Body of pancreas (tissue), 4 donors: ENCODE measurements around the gene CRAMP1.

ENCODE experiments used
- CTCF ChIP-seq, 7 experiments: fragments of 450-650 bp in 4 of 7; fragments of 200-600 bp in 3 of 7; sonication (generic) in 3 of 7; IDR thresholded peaks; one replicate each; pipeline ENCODE4 v1.5.1; 2016 to 2019; ENCODE audit warnings: antibody characterized with exemption in 7 of 7
- POLR2A ChIP-seq, 3 donors: fragments of 450-650 bp; IDR thresholded peaks; one replicate each; pipeline ENCODE4 v1.6.1; 2016; ENCODE audit warnings: antibody characterized with exemption in 3 of 3, mild to moderate bottlenecking in 2 of 3

- TF ChIP-seq CTCF (IDR thresholded peaks at IDR 0.05) (no peak), POLR2A (IDR thresholded peaks at IDR 0.05) (no peak)
Measured at GRCh38 chr16:1653023-1653422, 40.9 kb downstream of the CRAMP1 start.
